ENCODE results near the gene PDGFC. TPM values are rescaled to one million over a fixed set of nuclear protein-coding genes. Genes with fewer than 3 reads are reported as not detected.

Gene PDGFC
- total and polyA plus RNA-seq, 5 experiments from 2014 or later, result not detected

GRCh38 chr4:156906325-156906724 lies 65.3 kb downstream of the PDGFC start:
- H3K36me3 Mint-ChIP-seq, result no peaks in the 10 kb centered on the region
- no peak for ATAC-seq
- H3K4me1 Mint-ChIP-seq, result no peaks in the 10 kb centered on the region
- H3K27me3 Mint-ChIP-seq, result no peaks in the 10 kb centered on the region
- no peak overlapping the region for H3K4me3 Mint-ChIP-seq
- no peak overlapping the region for H3K27ac Mint-ChIP-seq
- POLR2A ChIA-PET, result no interaction called here
- no peak for DNase-seq
- H3K9me3 Mint-ChIP-seq, result peaks cover 0 to 1% (median 0%) of the 10 kb centered on the region in 9 donors

GRCh38 chr4:156901871-156902270 lies 69.7 kb downstream of the PDGFC start:
- DNase-seq (no peak), ATAC-seq (no peak)
- H3K4me3 Mint-ChIP-seq, result no peak overlapping the region
- POLR2A ChIA-PET, result no interaction called here
- H3K27me3 Mint-ChIP-seq, result no peaks in the 10 kb centered on the region
- no peaks in the 10 kb centered on the region for H3K36me3 Mint-ChIP-seq
- H3K4me1 Mint-ChIP-seq, result no peaks in the 10 kb centered on the region
- peaks cover 0 to 11% (median 0%) of the 10 kb centered on the region in 9 donors for H3K9me3 Mint-ChIP-seq
- no peak overlapping the region for H3K27ac Mint-ChIP-seq

GRCh38 chr4:156898373-156899117 lies 73.1 kb downstream of the PDGFC start:
- Mint-ChIP-seq H3K9me3 (peaks cover 0 to 11% (median 0%) of the 10 kb centered on the region in 9 donors), H3K27me3 (no peaks in the 10 kb centered on the region), H3K36me3 (no peaks in the 10 kb centered on the region), H3K4me1 (no peaks in the 10 kb centered on the region), H3K4me3 (no peak overlapping the region), H3K27ac (no peak overlapping the region)
- ATAC-seq (no peak), DNase-seq (no peak)
- POLR2A ChIA-PET, result no interaction called here

GRCh38 chr4:156896527-156896926 lies 75.1 kb downstream of the PDGFC start:
- no peak overlapping the region for H3K4me3 Mint-ChIP-seq
- H3K27ac Mint-ChIP-seq, result no peak overlapping the region

GRCh38 chr4:156894234-156894633 lies 77.4 kb downstream of the PDGFC start:
- ATAC-seq, result no peak
- no peak overlapping the region for H3K4me3 Mint-ChIP-seq
- no peaks in the 10 kb centered on the region for H3K4me1 Mint-ChIP-seq
- no peaks in the 10 kb centered on the region for H3K27me3 Mint-ChIP-seq
- H3K27ac Mint-ChIP-seq, result no peak overlapping the region
- DNase-seq, result no peak
- H3K9me3 Mint-ChIP-seq, result no peaks in the 10 kb centered on the region
- POLR2A ChIA-PET, result no interaction called here
- H3K36me3 Mint-ChIP-seq, result no peaks in the 10 kb centered on the region

More at GRCh38 chr4:156896527-156896926, 75.1 kb downstream of the PDGFC start:
- POLR2A ChIA-PET, result no interaction called here
- peaks cover 0 to 11% (median 0%) of the 10 kb centered on the region in 9 donors for H3K9me3 Mint-ChIP-seq
- no peaks in the 10 kb centered on the region for H3K4me1 Mint-ChIP-seq
- DNase-seq, result no peak
- no peaks in the 10 kb centered on the region for H3K36me3 Mint-ChIP-seq
- ATAC-seq, result no peak
- H3K27me3 Mint-ChIP-seq, result no peaks in the 10 kb centered on the region

- H3K4me1 Mint-ChIP-seq, result no peaks in the 10 kb centered on the region
- DNase-seq (no peak), ATAC-seq (no peak)
- POLR2A ChIA-PET, result no interaction called here
- no peak overlapping the region for H3K27ac Mint-ChIP-seq
- H3K27me3 Mint-ChIP-seq, result no peaks in the 10 kb centered on the region
- H3K4me3 Mint-ChIP-seq, result no peak overlapping the region
- no peaks in the 10 kb centered on the region for H3K36me3 Mint-ChIP-seq
- H3K9me3 Mint-ChIP-seq, result peaks cover 0 to 2% (median 0%) of the 10 kb centered on the region in 9 donors
Measured at GRCh38 chr4:156892805-156893204, 78.8 kb downstream of the PDGFC start.

GRCh38 chr4:156889616-156890594 lies 81.7 kb downstream of the PDGFC start:
- DNase-seq (no peak), ATAC-seq (no peak)
- POLR2A ChIA-PET, result no interaction called here
- H3K27me3 Mint-ChIP-seq, result no peaks in the 10 kb centered on the region
- H3K9me3 Mint-ChIP-seq, result peaks cover 0 to 4% (median 0%) of the 10 kb centered on the region in 9 donors
- H3K4me1 Mint-ChIP-seq, result no peaks in the 10 kb centered on the region
- H3K27ac Mint-ChIP-seq, result no peak overlapping the region
- H3K36me3 Mint-ChIP-seq, result no peaks in the 10 kb centered on the region
- H3K4me3 Mint-ChIP-seq, result no peak overlapping the region

GRCh38 chr4:156888762-156889161 lies 82.8 kb downstream of the PDGFC start:
- ATAC-seq (no peak), DNase-seq (no peak)
- Mint-ChIP-seq H3K27ac (no peak overlapping the region), H3K4me1 (no peaks in the 10 kb centered on the region), H3K4me3 (no peak overlapping the region), H3K36me3 (no peaks in the 10 kb centered on the region), H3K27me3 (no peaks in the 10 kb centered on the region), H3K9me3 (peaks cover 0 to 5% (median 0%) of the 10 kb centered on the region in 9 donors)
- POLR2A ChIA-PET, result no interaction called here

GRCh38 chr4:156886481-156886880 lies 85.1 kb downstream of the PDGFC start:
- no peaks in the 10 kb centered on the region for H3K36me3 Mint-ChIP-seq
- peaks cover 0 to 7% (median 0%) of the 10 kb centered on the region in 9 donors for H3K9me3 Mint-ChIP-seq
- H3K4me3 Mint-ChIP-seq, result no peak overlapping the region
- no peaks in the 10 kb centered on the region for H3K4me1 Mint-ChIP-seq
- no peaks in the 10 kb centered on the region for H3K27me3 Mint-ChIP-seq
- ATAC-seq, result no peak
- H3K27ac Mint-ChIP-seq, result no peak overlapping the region
- DNase-seq, result no peak
- POLR2A ChIA-PET, result no interaction called here

- Mint-ChIP-seq H3K36me3 (no peaks in the 10 kb centered on the region), H3K27ac (no peak overlapping the region), H3K27me3 (no peaks in the 10 kb centered on the region), H3K4me3 (no peak overlapping the region), H3K9me3 (peaks cover 0 to 9% (median 0%) of the 10 kb centered on the region in 9 donors), H3K4me1 (no peaks in the 10 kb centered on the region)
- DNase-seq (no peak), ATAC-seq (no peak)
- POLR2A ChIA-PET, result no interaction called here
Measured at GRCh38 chr4:156885374-156885773, 86.2 kb downstream of the PDGFC start.

- DNase-seq (no peak), ATAC-seq (no peak)
- H3K4me1 Mint-ChIP-seq, result no peaks in the 10 kb centered on the region
- H3K9me3 Mint-ChIP-seq, result peaks cover 0 to 9% (median 0%) of the 10 kb centered on the region in 9 donors
- POLR2A ChIA-PET, result no interaction called here
- H3K4me3 Mint-ChIP-seq, result no peak overlapping the region
- H3K27me3 Mint-ChIP-seq, result no peaks in the 10 kb centered on the region
- H3K27ac Mint-ChIP-seq, result no peak overlapping the region
- H3K36me3 Mint-ChIP-seq, result no peaks in the 10 kb centered on the region
Measured at GRCh38 chr4:156884183-156884582, 87.4 kb downstream of the PDGFC start.

- ATAC-seq, result no peak
- no peaks in the 10 kb centered on the region for H3K4me1 Mint-ChIP-seq
- H3K4me3 Mint-ChIP-seq, result no peak overlapping the region
Measured at GRCh38 chr4:156875704-156876103, 95.9 kb downstream of the PDGFC start.

GRCh38 chr4:156875055-156875454 lies 96.5 kb downstream of the PDGFC start:
- Mint-ChIP-seq H3K27ac (no peak overlapping the region), H3K9me3 (peaks cover 0 to 2% (median 0%) of the 10 kb centered on the region in 9 donors), H3K27me3 (no peaks in the 10 kb centered on the region), H3K4me1 (no peaks in the 10 kb centered on the region), H3K36me3 (no peaks in the 10 kb centered on the region), H3K4me3 (no peak overlapping the region)
- POLR2A ChIA-PET, result no interaction called here
- DNase-seq, result no peak
- ATAC-seq, result no peak

More at GRCh38 chr4:156875704-156876103, 95.9 kb downstream of the PDGFC start:
- no peak for DNase-seq
- POLR2A ChIA-PET, result no interaction called here
- peaks cover 0 to 2% (median 0%) of the 10 kb centered on the region in 9 donors for H3K9me3 Mint-ChIP-seq
- H3K36me3 Mint-ChIP-seq, result no peaks in the 10 kb centered on the region
- H3K27me3 Mint-ChIP-seq, result no peaks in the 10 kb centered on the region
- H3K27ac Mint-ChIP-seq, result no peak overlapping the region
